Muscle of leg (tissue), 11 donors: Measurements from ENCODE around the gene CORO2A. TPM values are rescaled to one million over a fixed set of nuclear protein-coding genes. Genes with fewer than 3 reads are reported as not detected.
A peak's percentile ranks its signal among the peaks of the same experiment; 100 is the strongest.
"Not testable (repeated sequence)": the region's sequence is repeated elsewhere in the genome, so short reads cannot be mapped to it uniquely, and the experiment has no call there.

ENCODE experiments used
- DNase-seq: peaks from one replicate; pipeline ENCODE4 v3.0.0; 2013
- H3K27ac ChIP-seq: one replicate; pipeline ENCODE4 v1.5.1; 2013; ENCODE audit warnings: mild to moderate bottlenecking, low read length, control low read depth
- H3K27me3 ChIP-seq: one replicate; pipeline ENCODE4 v1.6.1; 2013; ENCODE audit warnings: low read length; ENCODE audit not compliant: control insufficient read depth, insufficient read depth
- H3K36me3 ChIP-seq: one replicate; pipeline ENCODE4 v1.6.1; 2013; ENCODE audit warnings: low read length; ENCODE audit not compliant: control insufficient read depth, insufficient read depth
- H3K4me1 ChIP-seq: one replicate; pipeline ENCODE4 v1.6.1; 2013; ENCODE audit warnings: low read length; ENCODE audit not compliant: control insufficient read depth, insufficient read depth
- H3K4me3 ChIP-seq: one replicate; pipeline ENCODE4 v1.5.1; 2013; ENCODE audit warnings: low read length, control low read depth
- H3K9me3 ChIP-seq: replicated peaks from 2 replicates; pipeline ENCODE4 v1.6.1; 2013; ENCODE audit warnings: low read depth, low read length; ENCODE audit not compliant: control insufficient read depth
- WGBS: methylation state at CpG from one replicate; pipeline ENCODE4 v1.1.5; 2013; ENCODE audit warnings: missing lambda C conversion rate; ENCODE audit not compliant: insufficient coverage; 5-methylcytosine and 5-hydroxymethylcytosine counted together
- polyA plus RNA-seq, 8 donors: library from polyadenylated mRNA; unstranded; fragments of 120-200 nt; gene quantifications; one replicate each; pipeline versions ENCODE4 v1.2.1 to v1.2.3, GENCODE V29; 2013; ENCODE audit warnings: inconsistent platforms in 1 of 8, low replicate concordance in 1 of 8; ENCODE audit not compliant: insufficient read length in 8 of 8, insufficient read depth in 1 of 8
- total RNA-seq: library from RNA; stranded (reverse); fragments of 120-200 nt; gene quantifications from one replicate; pipeline ENCODE4 v1.2.4, GENCODE V29; 2013

CORO2A gene
- total and polyA plus RNA-seq, 9 donors: 0.13 to 1.9 (median 0.36) TPM

GRCh38 chr9:98174502-98174918, 17.9 kb downstream of the CORO2A start:
- H3K36me3 ChIP-seq, H3K4me1 ChIP-seq, H3K9me3 ChIP-seq, H3K27ac ChIP-seq, H3K4me3 ChIP-seq, DNase-seq: not testable (repeated sequence)
- peaks cover 21% of the 10 kb centered on the region for H3K27me3 ChIP-seq
- WGBS: no CpG with 5 or more reads among the region's 5 CpGs

GRCh38 chr9:98173181-98173580, 19.3 kb downstream of the CORO2A start:
- Histone ChIP-seq H3K4me3 (no peak overlapping the region), H3K27me3 (peaks cover 24% of the 10 kb centered on the region), H3K4me1 (peaks cover 11% of the 10 kb centered on the region), H3K9me3 (no peaks in the 10 kb centered on the region), H3K27ac (no peak overlapping the region), H3K36me3 (no peaks in the 10 kb centered on the region)
- 75% methylated on average over 16 of the region's 16 CpGs for WGBS
- no peak for DNase-seq

- DNase-seq: no peak
- peaks cover 24% of the 10 kb centered on the region for H3K27me3 ChIP-seq
- no peak overlapping the region for H3K27ac ChIP-seq
- no peak overlapping the region for H3K4me3 ChIP-seq
- no peaks in the 10 kb centered on the region for H3K36me3 ChIP-seq
- no peaks in the 10 kb centered on the region for H3K9me3 ChIP-seq
- WGBS: 61% methylated on average over 2 of the region's 3 CpGs
- peaks cover 11% of the 10 kb centered on the region for H3K4me1 ChIP-seq
These were observed 19.8 kb downstream of the CORO2A start for GRCh38 chr9:98172604-98173003.

GRCh38 chr9:98171176-98171925, 21.1 kb downstream of the CORO2A start:
- H3K4me3 ChIP-seq: no peak overlapping the region
- 51% methylated on average over 15 of the region's 16 CpGs for WGBS
- peak; percentile 17 for DNase-seq
- no peak overlapping the region for H3K27ac ChIP-seq
- no peaks in the 10 kb centered on the region for H3K36me3 ChIP-seq
- H3K9me3 ChIP-seq: no peaks in the 10 kb centered on the region
- H3K4me1 ChIP-seq: peaks cover 11% of the 10 kb centered on the region
- peaks cover 21% of the 10 kb centered on the region for H3K27me3 ChIP-seq

- Histone ChIP-seq H3K9me3 (no peaks in the 10 kb centered on the region), H3K36me3 (no peaks in the 10 kb centered on the region), H3K27me3 (peaks cover 12% of the 10 kb centered on the region), H3K4me1 (peaks cover 11% of the 10 kb centered on the region), H3K27ac (peak overlapping the region; percentile 3), H3K4me3 (no peak overlapping the region)
- peak; percentile 68 for DNase-seq
- WGBS: 13% methylated on average over 13 of the region's 15 CpGs
These were observed 23.4 kb downstream of the CORO2A start for GRCh38 chr9:98168941-98169488.

GRCh38 chr9:98168153-98168780, 24.2 kb downstream of the CORO2A start:
- 88% methylated on average over 2 of the region's 3 CpGs for WGBS
- Histone ChIP-seq H3K9me3 (no peaks in the 10 kb centered on the region), H3K27me3 (peaks cover 12% of the 10 kb centered on the region), H3K4me1 (peaks cover 11% of the 10 kb centered on the region), H3K36me3 (no peaks in the 10 kb centered on the region), H3K27ac (no peak overlapping the region), H3K4me3 (no peak overlapping the region)
- no peak for DNase-seq

- no peak for DNase-seq
- H3K36me3 ChIP-seq: no peaks in the 10 kb centered on the region
- H3K9me3 ChIP-seq: no peaks in the 10 kb centered on the region
- 85% methylated on average over 5 of the region's 7 CpGs for WGBS
- peaks cover 3% of the 10 kb centered on the region for H3K27me3 ChIP-seq
- H3K4me3 ChIP-seq: no peak overlapping the region
- no peak overlapping the region for H3K27ac ChIP-seq
- peaks cover 11% of the 10 kb centered on the region for H3K4me1 ChIP-seq
These were observed 27.5 kb downstream of the CORO2A start for GRCh38 chr9:98164912-98165311.

GRCh38 chr9:98162613-98163012, 29.8 kb downstream of the CORO2A start:
- Histone ChIP-seq H3K36me3 (no peaks in the 10 kb centered on the region), H3K4me3 (no peak overlapping the region), H3K27me3 (no peaks in the 10 kb centered on the region), H3K9me3 (no peaks in the 10 kb centered on the region), H3K27ac (no peak overlapping the region), H3K4me1 (no peaks in the 10 kb centered on the region)
- DNase-seq: no peak
- 93% methylated on average over 12 of the region's 12 CpGs for WGBS

- no peaks in the 10 kb centered on the region for H3K27me3 ChIP-seq
- no peak for DNase-seq
- H3K4me3 ChIP-seq: no peak overlapping the region
- no peaks in the 10 kb centered on the region for H3K9me3 ChIP-seq
- 79% methylated on average over 3 of the region's 4 CpGs for WGBS
- no peak overlapping the region for H3K27ac ChIP-seq
- H3K4me1 ChIP-seq: no peaks in the 10 kb centered on the region
- H3K36me3 ChIP-seq: no peaks in the 10 kb centered on the region
These were observed 30.6 kb downstream of the CORO2A start for GRCh38 chr9:98161851-98162250.

GRCh38 chr9:98159790-98160189, 32.6 kb downstream of the CORO2A start:
- H3K27ac ChIP-seq: no peak overlapping the region
- H3K27me3 ChIP-seq: no peaks in the 10 kb centered on the region
- H3K9me3 ChIP-seq: no peaks in the 10 kb centered on the region
- no peaks in the 10 kb centered on the region for H3K36me3 ChIP-seq
- H3K4me3 ChIP-seq: no peak overlapping the region
- DNase-seq: no peak
- 69% methylated on average over 5 of the region's 6 CpGs for WGBS
- no peaks in the 10 kb centered on the region for H3K4me1 ChIP-seq
